ENCODE measurements around the gene CCDC141. TPM values are rescaled to one million over a fixed set of nuclear protein-coding genes. Genes with fewer than 3 reads are reported as not detected.
A peak's percentile ranks its signal among the peaks of the same experiment; 100 is the strongest.

The CCDC141 gene
- total RNA-seq, 5 donors from 2014 or later (not counting 1 experiment from before 2014, with no cell fraction given), result 13.2 to 44.8 (median 16.8) TPM

DNA sequence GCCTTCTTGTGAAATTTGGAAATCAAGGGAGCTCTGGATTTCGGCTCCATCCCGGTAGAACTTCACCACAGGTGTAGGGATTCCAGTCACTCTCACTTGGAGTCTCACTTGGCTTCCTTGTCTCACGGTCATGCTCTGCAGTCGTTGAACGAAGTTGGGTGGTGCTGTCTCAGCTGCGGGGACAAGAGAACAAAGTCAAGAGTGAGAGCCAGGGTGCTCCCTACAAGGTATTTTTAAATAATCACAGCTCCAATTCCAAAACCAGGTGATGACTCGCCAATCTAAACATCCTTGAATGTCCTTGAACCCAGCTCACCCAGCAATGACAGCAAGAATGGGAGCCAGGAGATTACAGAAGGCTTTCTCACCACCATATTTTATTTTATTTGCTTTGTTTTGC, 249.4 kb downstream of the CCDC141 start:
- WGBS (ENCODE audit: insufficient coverage), result 88% methylated on average over 6 of the region's 7 CpGs
- peaks cover 3 to 4% of the 10 kb centered on the region in 2 donors for H3K36me3 ChIP-seq (ENCODE audit: control insufficient read depth in 2 of 2, extremely low read depth in 1 of 2, insufficient read depth in 1 of 2, low read length in 1 of 2)
- Mint-ChIP-seq H3K27me3 (no peaks in the 10 kb centered on the region), H3K4me1 (no peaks in the 10 kb centered on the region), H3K36me3 (peaks cover 16% of the 10 kb centered on the region), H3K27ac (no peak overlapping the region), H3K4me3 (no peak overlapping the region), H3K9me3 (no peaks in the 10 kb centered on the region)
- no peak for DNase-seq
- no peak overlapping the region for H3K4me3 ChIP-seq (ENCODE audit: control insufficient read depth in 1 of 2, extremely low read depth in 1 of 2, low read length in 1 of 2)
- no peaks in the 10 kb centered on the region for H3K27me3 ChIP-seq (replicated peaks in 1 of 2; ENCODE audit: control insufficient read depth in 2 of 2, extremely low read depth in 1 of 2, insufficient read depth in 2 of 2, low read length in 1 of 2)
- POLR2A ChIA-PET, result interaction anchor here in 1 of 2 donors (0.6 kb wide), 2 partner anchors 198 to 369 kb away, joined by 4 read pairs; no protein-coding TSS in a partner anchor
- no peaks in the 10 kb centered on the region for H3K4me1 ChIP-seq (ENCODE audit: control insufficient read depth in 1 of 2, extremely low read depth in 1 of 2, insufficient read depth in 2 of 2, low read length in 2 of 2)
- H3K9me3 ChIP-seq, result no peaks in the 10 kb centered on the region
- CTCF ChIA-PET, result interaction anchor here in 1 of 2 donors (0.7 to 1.4 kb wide), 2 partner anchors 72 to 329 kb away, joined by 3 read pairs; no protein-coding TSS in a partner anchor
- no peak overlapping the region for H3K27ac ChIP-seq (ENCODE audit: low read length)
- no peak for ATAC-seq (replicated peaks in 1 of 4)

GRCh38 chr2:178799305-178799704, 250.6 kb downstream of the CCDC141 start:
- Mint-ChIP-seq H3K4me1 (no peaks in the 10 kb centered on the region), H3K27me3 (no peaks in the 10 kb centered on the region), H3K4me3 (no peak overlapping the region), H3K36me3 (peaks cover 18% of the 10 kb centered on the region), H3K9me3 (no peaks in the 10 kb centered on the region), H3K27ac (no peak overlapping the region)
- H3K4me1 ChIP-seq (ENCODE audit: control insufficient read depth in 1 of 2, extremely low read depth in 1 of 2, insufficient read depth in 2 of 2, low read length in 2 of 2), result no peaks in the 10 kb centered on the region
- no peaks in the 10 kb centered on the region for H3K27me3 ChIP-seq (replicated peaks in 1 of 2; ENCODE audit: control insufficient read depth in 2 of 2, extremely low read depth in 1 of 2, insufficient read depth in 2 of 2, low read length in 1 of 2)
- DNase-seq (no peak), ATAC-seq (replicated peaks in 1 of 4) (no peak)
- peaks cover 6 to 7% of the 10 kb centered on the region in 2 donors for H3K36me3 ChIP-seq (ENCODE audit: control insufficient read depth in 2 of 2, extremely low read depth in 1 of 2, insufficient read depth in 1 of 2, low read length in 1 of 2)
- no peak overlapping the region for H3K4me3 ChIP-seq (ENCODE audit: control insufficient read depth in 1 of 2, extremely low read depth in 1 of 2, low read length in 1 of 2)
- CTCF ChIA-PET, result interaction anchor here in 1 of 2 donors (1.4 kb wide), 1 partner anchor 331 kb away, joined by 3 read pairs; no protein-coding TSS in a partner anchor
- 91% methylated on average over 16 of the region's 19 CpGs for WGBS (ENCODE audit: insufficient coverage)
- POLR2A ChIA-PET, result no interaction called here
- H3K27ac ChIP-seq (ENCODE audit: low read length), result no peak overlapping the region
- H3K9me3 ChIP-seq, result no peaks in the 10 kb centered on the region

- no peak for ATAC-seq (replicated peaks in 1 of 4)
- Mint-ChIP-seq H3K36me3 (peaks cover 38% of the 10 kb centered on the region), H3K4me1 (no peaks in the 10 kb centered on the region), H3K4me3 (no peak overlapping the region), H3K27ac (no peak overlapping the region), H3K9me3 (no peaks in the 10 kb centered on the region), H3K27me3 (no peaks in the 10 kb centered on the region)
- no peak overlapping the region for H3K27ac ChIP-seq (ENCODE audit: low read length)
- WGBS (ENCODE audit: insufficient coverage), result no CpG with 5 or more reads among the region's 2 CpGs
- no peaks in the 10 kb centered on the region for H3K9me3 ChIP-seq
- H3K36me3 ChIP-seq (ENCODE audit: control insufficient read depth in 2 of 2, extremely low read depth in 1 of 2, insufficient read depth in 1 of 2, low read length in 1 of 2), result peaks cover 6 to 17% of the 10 kb centered on the region in 2 donors
- H3K4me1 ChIP-seq (ENCODE audit: control insufficient read depth in 1 of 2, extremely low read depth in 1 of 2, insufficient read depth in 2 of 2, low read length in 2 of 2), result no peaks in the 10 kb centered on the region
- peak in 1 of 35 experiments; percentile 49 for DNase-seq
- no peaks in the 10 kb centered on the region for H3K27me3 ChIP-seq (replicated peaks in 1 of 2; ENCODE audit: control insufficient read depth in 2 of 2, extremely low read depth in 1 of 2, insufficient read depth in 2 of 2, low read length in 1 of 2)
- ChIA-PET POLR2A (no interaction called here), CTCF (interaction anchor here (0.5 to 1.9 kb wide), 9 partner anchors 8 to 644 kb away, joined by 3 to 13 read pairs (median 4); no protein-coding TSS in a partner anchor)
- H3K4me3 ChIP-seq (ENCODE audit: control insufficient read depth in 1 of 2, extremely low read depth in 1 of 2, low read length in 1 of 2), result no peak overlapping the region
Observed at GRCh38 chr2:178796079-178796677, 253.8 kb downstream of the CCDC141 start.

- WGBS (ENCODE audit: insufficient coverage), result no CpG with 5 or more reads among the region's 5 CpGs
- ChIA-PET CTCF (interaction anchor here in 1 of 2 donors (0.5 kb wide), 1 partner anchor 11 kb away, joined by 3 read pairs; no protein-coding TSS in a partner anchor), POLR2A (no interaction called here)
Observed at GRCh38 chr2:178787934-178788333, 262.0 kb downstream of the CCDC141 start.

GRCh38 chr2:178787155-178787554, 262.8 kb downstream of the CCDC141 start:
- DNase-seq, result no peak
- no peak overlapping the region for H3K4me3 ChIP-seq (ENCODE audit: control insufficient read depth in 1 of 2, extremely low read depth in 1 of 2, low read length in 1 of 2)
- ChIA-PET POLR2A (interaction anchor here in 1 of 2 donors (0.7 kb wide), 1 partner anchor 108 kb away, joined by 3 read pairs; no protein-coding TSS in a partner anchor), CTCF (interaction anchor here in 1 of 2 donors (0.9 kb wide), 1 partner anchor 15 kb away, joined by 3 read pairs; no protein-coding TSS in a partner anchor)
- H3K4me1 Mint-ChIP-seq, result no peaks in the 10 kb centered on the region
- no peak for ATAC-seq (replicated peaks in 1 of 4)
- no peaks in the 10 kb centered on the region for H3K4me1 ChIP-seq (ENCODE audit: control insufficient read depth in 1 of 2, extremely low read depth in 1 of 2, insufficient read depth in 2 of 2, low read length in 2 of 2)
- WGBS (ENCODE audit: insufficient coverage), result no CpG with 5 or more reads among the region's 2 CpGs
- no peak overlapping the region for H3K4me3 Mint-ChIP-seq
- H3K9me3 Mint-ChIP-seq, result no peaks in the 10 kb centered on the region
- H3K27ac ChIP-seq (ENCODE audit: low read length), result no peak overlapping the region
- H3K36me3 ChIP-seq (ENCODE audit: control insufficient read depth in 2 of 2, extremely low read depth in 1 of 2, insufficient read depth in 1 of 2, low read length in 1 of 2), result peaks cover 0 to 17% of the 10 kb centered on the region in 2 donors
- H3K9me3 ChIP-seq, result no peaks in the 10 kb centered on the region
- no peaks in the 10 kb centered on the region for H3K27me3 Mint-ChIP-seq
- no peak overlapping the region for H3K27ac Mint-ChIP-seq
- no peaks in the 10 kb centered on the region for H3K27me3 ChIP-seq (replicated peaks in 1 of 2; ENCODE audit: control insufficient read depth in 2 of 2, extremely low read depth in 1 of 2, insufficient read depth in 2 of 2, low read length in 1 of 2)
- H3K36me3 Mint-ChIP-seq, result peaks cover 31% of the 10 kb centered on the region

More at GRCh38 chr2:178787934-178788333, 262.0 kb downstream of the CCDC141 start:
- no peak for ATAC-seq (replicated peaks in 1 of 4)
- H3K36me3 Mint-ChIP-seq, result peaks cover 29% of the 10 kb centered on the region
- no peaks in the 10 kb centered on the region for H3K4me1 ChIP-seq (ENCODE audit: control insufficient read depth in 1 of 2, extremely low read depth in 1 of 2, insufficient read depth in 2 of 2, low read length in 2 of 2)
- no peak overlapping the region for H3K4me3 Mint-ChIP-seq
- no peaks in the 10 kb centered on the region for H3K27me3 ChIP-seq (replicated peaks in 1 of 2; ENCODE audit: control insufficient read depth in 2 of 2, extremely low read depth in 1 of 2, insufficient read depth in 2 of 2, low read length in 1 of 2)
- H3K36me3 ChIP-seq (ENCODE audit: control insufficient read depth in 2 of 2, extremely low read depth in 1 of 2, insufficient read depth in 1 of 2, low read length in 1 of 2), result peaks cover 0 to 15% of the 10 kb centered on the region in 2 donors
- H3K4me3 ChIP-seq (ENCODE audit: control insufficient read depth in 1 of 2, extremely low read depth in 1 of 2, low read length in 1 of 2), result no peak overlapping the region
- H3K27ac ChIP-seq (ENCODE audit: low read length), result no peak overlapping the region
- H3K27me3 Mint-ChIP-seq, result no peaks in the 10 kb centered on the region
- no peaks in the 10 kb centered on the region for H3K4me1 Mint-ChIP-seq
- H3K9me3 ChIP-seq, result no peaks in the 10 kb centered on the region
- no peaks in the 10 kb centered on the region for H3K9me3 Mint-ChIP-seq
- no peak for DNase-seq
- no peak overlapping the region for H3K27ac Mint-ChIP-seq

DNA sequence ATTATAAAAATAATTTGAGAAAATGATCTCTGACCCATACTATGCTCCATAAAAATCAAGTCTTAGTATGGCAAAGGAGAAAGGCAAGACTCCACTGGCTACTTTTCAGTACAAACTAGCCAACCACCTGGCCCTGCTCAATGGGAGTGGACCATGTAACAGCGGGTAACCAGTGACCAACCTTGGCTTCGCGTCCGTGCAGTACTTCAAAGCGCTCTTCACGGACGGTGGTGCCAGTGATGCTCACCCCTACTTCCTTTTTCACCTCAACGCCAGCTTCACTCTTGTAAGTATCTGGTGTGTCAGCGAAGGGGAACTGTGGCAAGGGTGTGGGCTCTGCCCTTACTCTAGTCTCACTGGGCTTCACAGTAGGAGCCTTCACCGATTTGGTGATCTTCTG, 266.0 kb downstream of the CCDC141 start:
- H3K27ac ChIP-seq (ENCODE audit: low read length), result no peak overlapping the region
- no peaks in the 10 kb centered on the region for H3K9me3 Mint-ChIP-seq
- H3K4me1 ChIP-seq (ENCODE audit: control insufficient read depth in 1 of 2, extremely low read depth in 1 of 2, insufficient read depth in 2 of 2, low read length in 2 of 2), result no peaks in the 10 kb centered on the region
- no peaks in the 10 kb centered on the region for H3K27me3 ChIP-seq (replicated peaks in 1 of 2; ENCODE audit: control insufficient read depth in 2 of 2, extremely low read depth in 1 of 2, insufficient read depth in 2 of 2, low read length in 1 of 2)
- no peak overlapping the region for H3K4me3 ChIP-seq (ENCODE audit: control insufficient read depth in 1 of 2, extremely low read depth in 1 of 2, low read length in 1 of 2)
- 71% methylated on average over 1 of the region's 10 CpGs for WGBS (ENCODE audit: insufficient coverage)
- no peaks in the 10 kb centered on the region for H3K27me3 Mint-ChIP-seq
- no peaks in the 10 kb centered on the region for H3K9me3 ChIP-seq
- H3K4me1 Mint-ChIP-seq, result no peaks in the 10 kb centered on the region
- peaks cover 0 to 12% of the 10 kb centered on the region in 2 donors for H3K36me3 ChIP-seq (ENCODE audit: control insufficient read depth in 2 of 2, extremely low read depth in 1 of 2, insufficient read depth in 1 of 2, low read length in 1 of 2)
- POLR2A ChIA-PET, result no interaction called here
- peaks cover 37% of the 10 kb centered on the region for H3K36me3 Mint-ChIP-seq
- ATAC-seq (replicated peaks in 1 of 4) (no peak), DNase-seq (no peak)
- no peak overlapping the region for H3K27ac Mint-ChIP-seq
- CTCF ChIA-PET, result no interaction called here
- H3K4me3 Mint-ChIP-seq, result no peak overlapping the region
